Keratinocyte (primary cell): ENCODE measurements around the gene RANBP3. TPM values are rescaled to one million over a fixed set of nuclear protein-coding genes. Genes with fewer than 3 reads are reported as not detected.

Source experiments
- DNase-seq: peaks from one replicate; pipeline ENCODE4 v3.0.0-alpha.2; 2011; ENCODE audit warnings: low read depth, missing footprints, low spot score
- FAIRE-seq: peaks from 2 replicates; lab custom pipeline; 2011; peaks lifted over from hg19 to GRCh38; lab: Jason Lieb, UNC
- H2AFZ ChIP-seq: 2 replicates; pipeline ENCODE4 v1.6.0; 2012; ENCODE audit warnings: low read length, control low read depth, inconsistent platforms; ENCODE audit not compliant: control insufficient read depth
- H3K27ac ChIP-seq: 2 replicates; pipeline ENCODE4 v1.5.1; 2011; ENCODE audit warnings: low read length; ENCODE audit not compliant: control insufficient read depth, insufficient read depth
- H3K27me3 ChIP-seq: 3 replicates; pipeline ENCODE4 v1.6.0; 2011; ENCODE audit warnings: low read length; ENCODE audit not compliant: control insufficient read depth, insufficient read depth; ENCODE audit errors: extremely low read depth
- H3K36me3 ChIP-seq, 2 experiments: 2 replicates in 1 of 2; 3 replicates in 1 of 2; pipeline ENCODE4 v1.5.1; 2011; ENCODE audit warnings: low read length in 2 of 2, mild to moderate bottlenecking in 1 of 2; ENCODE audit not compliant: control insufficient read depth in 2 of 2, insufficient read depth in 2 of 2; ENCODE audit errors: extremely low read depth in 1 of 2
- H3K4me1 ChIP-seq: 3 replicates; pipeline ENCODE4 v1.5.1; 2011; ENCODE audit warnings: low read length; ENCODE audit not compliant: control insufficient read depth, insufficient read depth; ENCODE audit errors: extremely low read depth
- H3K4me2 ChIP-seq: 3 replicates; pipeline ENCODE4 v1.6.0; 2011; ENCODE audit warnings: low read depth, low read length; ENCODE audit not compliant: control insufficient read depth, insufficient read depth; ENCODE audit errors: extremely low read depth
- H3K4me3 ChIP-seq, 3 experiments: fragments of 200-600 bp in 1 of 3; sonication (generic) in 1 of 3; 2 replicates in 2 of 3; 3 replicates in 1 of 3; pipeline ENCODE4 v1.5.1; 2011 to 2016; ENCODE audit warnings: low read length in 3 of 3, mild to moderate bottlenecking in 3 of 3, control low read depth in 2 of 3, inconsistent platforms in 1 of 3, low read depth in 1 of 3, mixed read lengths in 1 of 3, mixed run types in 1 of 3, moderate library complexity in 1 of 3; ENCODE audit not compliant: control insufficient read depth in 2 of 3, insufficient read depth in 2 of 3; ENCODE audit errors: extremely low read depth in 1 of 3
- H3K79me2 ChIP-seq: 2 replicates; pipeline ENCODE4 v1.6.0; 2012; ENCODE audit warnings: low read length; ENCODE audit not compliant: control insufficient read depth, insufficient read depth
- H3K9ac ChIP-seq: 3 replicates; pipeline ENCODE4 v1.6.0; 2011; ENCODE audit warnings: low read length; ENCODE audit not compliant: control insufficient read depth, insufficient read depth; ENCODE audit errors: extremely low read depth
- H3K9me1 ChIP-seq: 3 replicates; pipeline ENCODE4 v1.6.0; 2011; ENCODE audit warnings: low read length; ENCODE audit not compliant: control insufficient read depth, insufficient read depth; ENCODE audit errors: extremely low read depth
- H3K9me3 ChIP-seq: 2 replicates; pipeline ENCODE4 v1.5.1; 2012; ENCODE audit warnings: low read depth, low read length; ENCODE audit not compliant: control insufficient read depth
- H4K20me1 ChIP-seq: 3 replicates; pipeline ENCODE4 v1.6.0; 2011; ENCODE audit warnings: low read length; ENCODE audit not compliant: control insufficient read depth, insufficient read depth; ENCODE audit errors: extremely low read depth
- EZH2 ChIP-seq: IDR thresholded peaks from one replicate; pipeline ENCODE4 v1.6.1; 2012; ENCODE audit warnings: inconsistent platforms, mild to moderate bottlenecking, low read length, moderate library complexity
- dilution Hi-C: fragments of 300-500 bp; cut with MboI; formaldehyde crosslinking; loops from one replicate; pipeline ENCODE4 v1.7.0; 2020; ENCODE audit warnings: low sequenced_read_pairs; ENCODE audit not compliant: extremely low pct_ligation_motif_present
- polyA plus RNA-seq, 5 experiments: library from polyadenylated mRNA; depleted of rRNA in 3 of 5; stranded (reverse) in 3 of 5; stranded (forward) in 1 of 5; unstranded in 1 of 5; fragments of >200 nt; gene quantifications; 1 replicate in 1 of 5; 2 replicates in 3 of 5; 3 replicates in 1 of 5; pipeline versions ENCODE4 v1.2.1 to v1.2.3, GENCODE V29; 2011 to 2012; ENCODE audit warnings: missing spikeins in 2 of 5, low read depth in 1 of 5, low replicate concordance in 1 of 5
- TF ChIP-seq, protein P1 (sequence below), 3 experiments: IDR thresholded peaks in 1 of 3; conservative IDR thresholded peaks in 1 of 3; optimal IDR thresholded peaks in 1 of 3; 2 replicates in 2 of 3; 3 replicates in 1 of 3; pipeline versions ENCODE3 to v1.5.1; 2011; ENCODE audit warnings: low read length in 3 of 3, mild to moderate bottlenecking in 3 of 3, moderate library complexity in 2 of 3, control low read depth in 1 of 3, inconsistent platforms in 1 of 3; ENCODE audit not compliant: insufficient read depth in 2 of 3; ENCODE audit errors: extremely low read depth in 1 of 3

RANBP3 gene
- polyA plus RNA-seq, 1 donor (not counting 4 experiments of a cell fraction or from before 2014, with no cell fraction given), result 36.4 TPM

DNA sequence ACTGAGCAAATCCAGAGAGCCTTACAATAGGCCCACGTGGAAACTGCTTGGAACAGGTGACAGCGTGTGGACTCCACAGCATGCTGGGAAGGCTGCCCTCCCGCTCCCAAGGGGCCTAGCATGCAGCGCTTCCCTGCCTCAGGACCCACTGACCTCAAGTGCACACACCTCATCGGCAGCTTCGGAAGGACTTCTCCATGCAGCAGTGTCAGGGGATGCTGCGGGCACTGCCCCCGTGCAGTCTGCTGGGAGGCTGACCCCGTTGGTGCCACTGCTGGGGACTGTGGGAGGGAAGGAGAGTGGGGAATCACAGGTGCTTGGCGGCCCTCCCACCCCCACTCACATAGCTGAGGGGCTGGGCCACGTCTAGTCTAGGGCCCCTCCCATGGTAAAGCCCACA is 46.7 kb downstream of the RANBP3 start:
- no peak for FAIRE-seq
- TF ChIP-seq EZH2, result no peak
- TF ChIP-seq, protein P1, sequence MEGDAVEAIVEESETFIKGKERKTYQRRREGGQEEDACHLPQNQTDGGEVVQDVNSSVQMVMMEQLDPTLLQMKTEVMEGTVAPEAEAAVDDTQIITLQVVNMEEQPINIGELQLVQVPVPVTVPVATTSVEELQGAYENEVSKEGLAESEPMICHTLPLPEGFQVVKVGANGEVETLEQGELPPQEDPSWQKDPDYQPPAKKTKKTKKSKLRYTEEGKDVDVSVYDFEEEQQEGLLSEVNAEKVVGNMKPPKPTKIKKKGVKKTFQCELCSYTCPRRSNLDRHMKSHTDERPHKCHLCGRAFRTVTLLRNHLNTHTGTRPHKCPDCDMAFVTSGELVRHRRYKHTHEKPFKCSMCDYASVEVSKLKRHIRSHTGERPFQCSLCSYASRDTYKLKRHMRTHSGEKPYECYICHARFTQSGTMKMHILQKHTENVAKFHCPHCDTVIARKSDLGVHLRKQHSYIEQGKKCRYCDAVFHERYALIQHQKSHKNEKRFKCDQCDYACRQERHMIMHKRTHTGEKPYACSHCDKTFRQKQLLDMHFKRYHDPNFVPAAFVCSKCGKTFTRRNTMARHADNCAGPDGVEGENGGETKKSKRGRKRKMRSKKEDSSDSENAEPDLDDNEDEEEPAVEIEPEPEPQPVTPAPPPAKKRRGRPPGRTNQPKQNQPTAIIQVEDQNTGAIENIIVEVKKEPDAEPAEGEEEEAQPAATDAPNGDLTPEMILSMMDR (optimal IDR thresholded peaks at IDR 0.05 in 1 of 3, IDR thresholded peaks at IDR 0.05 in 1 of 3, conservative IDR thresholded peaks at IDR 0.05 in 1 of 3; ENCODE audit: extremely low read depth in 1 of 3, insufficient read depth in 2 of 3, low read length in 3 of 3), result no peak

DNA sequence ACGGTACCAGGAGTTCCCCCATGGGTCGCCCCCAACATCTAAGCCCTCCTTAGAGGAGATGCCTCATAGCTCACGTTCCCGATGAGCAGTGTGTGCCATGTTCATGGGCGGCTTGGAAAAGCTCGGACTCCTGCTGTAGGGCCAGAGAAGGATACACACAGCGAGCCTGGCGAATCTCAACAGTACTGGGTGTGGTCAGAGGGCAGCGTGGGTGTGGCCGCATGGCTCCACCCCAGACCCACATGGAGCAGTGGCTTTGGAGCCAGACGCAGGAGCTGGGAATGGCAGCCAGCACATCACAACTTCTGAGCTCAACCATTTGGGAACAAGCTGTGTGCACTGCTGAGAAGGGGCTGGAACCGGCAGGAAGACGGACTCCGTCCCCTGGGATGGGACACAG is 48.3 kb downstream of the RANBP3 start:
- dilution Hi-C loops, result no loop called here
- TF ChIP-seq, protein P1 (optimal IDR thresholded peaks at IDR 0.05 in 1 of 3, IDR thresholded peaks at IDR 0.05 in 1 of 3, conservative IDR thresholded peaks at IDR 0.05 in 1 of 3; ENCODE audit: extremely low read depth in 1 of 3, insufficient read depth in 2 of 3, low read length in 3 of 3), result no peak
- no peak for TF ChIP-seq EZH2
- no peak overlapping the region for H3K4me2 ChIP-seq
- H3K9ac ChIP-seq, result no peak overlapping the region
- H3K79me2 ChIP-seq, result no peaks in the 10 kb centered on the region
- H4K20me1 ChIP-seq, result peaks cover 4% of the 10 kb centered on the region
- H3K4me1 ChIP-seq, result no peaks in the 10 kb centered on the region
- DNase-seq (no peak), FAIRE-seq (no peak)
- H3K27ac ChIP-seq, result no peak overlapping the region
- no peaks in the 10 kb centered on the region for H3K27me3 ChIP-seq
- no peaks in the 10 kb centered on the region for H3K9me3 ChIP-seq
- H3K36me3 ChIP-seq, result peaks cover 35 to 55% of the 10 kb centered on the region in 2 experiments
- H3K9me1 ChIP-seq, result no peaks in the 10 kb centered on the region
- no peak overlapping the region for H2AFZ ChIP-seq
- H3K4me3 ChIP-seq, result no peak overlapping the region

More for the DNA sequence above, 46.7 kb downstream of the RANBP3 start:
- Histone ChIP-seq H3K4me2 (no peak overlapping the region), H3K4me1 (no peaks in the 10 kb centered on the region), H3K4me3 (no peak overlapping the region), H3K27me3 (no peaks in the 10 kb centered on the region), H4K20me1 (peaks cover 4% of the 10 kb centered on the region), H3K9me1 (no peaks in the 10 kb centered on the region), H3K9me3 (no peaks in the 10 kb centered on the region), H3K79me2 (no peaks in the 10 kb centered on the region), H3K36me3 (peaks cover 39 to 50% of the 10 kb centered on the region in 2 experiments), H3K9ac (no peak overlapping the region), H2AFZ (no peak overlapping the region), H3K27ac (no peak overlapping the region)
- DNase-seq, result no peak
- dilution Hi-C loops, result no loop called here
